Activated CD4-positive, alpha-beta memory T cell treated with anti-CD3 and anti-CD28 coated beads, Interleukin-2, amount 10 ng/mL, durations not matched to agents 7 days and 5 days (primary cell): Measurements from ENCODE around the gene MAPK6. TPM values are rescaled to one million over a fixed set of nuclear protein-coding genes. Genes with fewer than 3 reads are reported as not detected.
"Not testable (repeated sequence)": the region's sequence is repeated elsewhere in the genome, so short reads cannot be mapped to it uniquely, and the experiment has no call there.

Experiments used
- CTCF ChIA-PET: fragments of 350-600 bp; sonication (Branson Sonifier 250); formaldehyde crosslinking; loops from one replicate; lab custom pipeline; 2021; ENCODE audit warnings: antibody characterized with exemption, inconsistent platforms; lab: Charles Lee
- POLR2A ChIA-PET: fragments of 350-600 bp; sonication (Branson Sonifier 250); formaldehyde crosslinking; loops from one replicate; lab custom pipeline; 2021; ENCODE audit warnings: antibody characterized with exemption; lab: Charles Lee
- DNase-seq: peaks from one replicate; pipeline ENCODE4 v3.0.0-alpha.2; 2020
- H3K27ac Mint-ChIP-seq: one replicate; pipeline ENCODE4 v1.8.0; 2021; ENCODE audit warnings: mild to moderate bottlenecking, mixed read lengths
- H3K27me3 Mint-ChIP-seq: one replicate; pipeline ENCODE4 v1.8.0; 2021; ENCODE audit warnings: mixed read lengths
- H3K36me3 Mint-ChIP-seq: one replicate; pipeline ENCODE4 v1.8.0; 2021; ENCODE audit warnings: low read depth, mixed read lengths
- H3K4me1 Mint-ChIP-seq: one replicate; pipeline ENCODE4 v1.8.0; 2021; ENCODE audit warnings: mixed read lengths
- H3K4me3 Mint-ChIP-seq: one replicate; pipeline ENCODE4 v1.8.0; 2021; ENCODE audit warnings: mild to moderate bottlenecking, mixed read lengths
- H3K9me3 Mint-ChIP-seq: one replicate; pipeline ENCODE4 v1.8.0; 2021; ENCODE audit warnings: mixed read lengths
- total RNA-seq, 2 experiments: library from RNA; stranded (reverse); gene quantifications; one replicate each; pipeline ENCODE4 v1.2.3, GENCODE V29; 2021

The MAPK6 gene
- total RNA-seq, 2 experiments from 2014 or later: 44.9 to 47.9 TPM

DNA sequence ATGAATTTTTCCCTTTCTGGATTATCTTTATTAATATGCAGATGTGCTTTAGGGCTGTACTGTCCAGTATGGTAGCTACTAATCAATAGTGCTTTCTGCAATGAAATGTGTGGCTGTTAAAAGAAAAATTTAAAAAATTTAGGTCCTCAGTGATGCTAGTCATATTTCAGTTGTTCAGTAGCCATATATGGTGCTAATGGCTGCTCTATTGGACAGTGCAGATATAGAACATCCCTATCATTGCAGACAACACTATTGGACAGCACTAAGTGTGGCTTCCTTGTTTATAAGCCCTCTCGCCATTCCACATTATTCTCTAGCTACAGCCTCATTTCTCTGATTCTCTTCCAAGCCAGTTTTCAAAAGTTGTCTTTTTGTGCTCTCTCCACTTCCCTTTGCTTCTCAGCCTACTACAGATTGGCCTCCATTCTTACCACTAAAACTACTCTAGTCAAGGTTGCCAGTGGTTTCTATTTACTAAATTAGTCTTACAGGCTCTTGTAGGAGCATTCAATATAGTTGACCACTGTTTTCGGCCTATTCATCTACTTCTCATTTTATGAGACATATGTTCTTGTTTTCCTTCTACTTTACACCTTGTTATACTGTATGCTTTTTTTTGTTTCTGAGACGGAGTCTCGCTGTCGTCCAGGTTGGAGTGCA is 9.5 kb downstream of the MAPK6 start:
- Mint-ChIP-seq H3K4me1 (peaks cover 30% of the 10 kb centered on the region), H3K36me3 (peaks cover 39% of the 10 kb centered on the region), H3K4me3 (no peak overlapping the region), H3K9me3 (peaks cover 7% of the 10 kb centered on the region), H3K27me3 (no peaks in the 10 kb centered on the region), H3K27ac (no peak overlapping the region)
- POLR2A ChIA-PET: interaction anchor here (0.9 kb wide), 1 partner anchor 26 kb away, joined by 3 read pairs; no protein-coding TSS in a partner anchor
- DNase-seq: no peak
- CTCF ChIA-PET: interaction anchor here (1.4 to 2.4 kb wide), 3 partner anchors 9 to 49 kb away, joined by 5 to 9 read pairs (median 5); no protein-coding TSS in a partner anchor

DNA sequence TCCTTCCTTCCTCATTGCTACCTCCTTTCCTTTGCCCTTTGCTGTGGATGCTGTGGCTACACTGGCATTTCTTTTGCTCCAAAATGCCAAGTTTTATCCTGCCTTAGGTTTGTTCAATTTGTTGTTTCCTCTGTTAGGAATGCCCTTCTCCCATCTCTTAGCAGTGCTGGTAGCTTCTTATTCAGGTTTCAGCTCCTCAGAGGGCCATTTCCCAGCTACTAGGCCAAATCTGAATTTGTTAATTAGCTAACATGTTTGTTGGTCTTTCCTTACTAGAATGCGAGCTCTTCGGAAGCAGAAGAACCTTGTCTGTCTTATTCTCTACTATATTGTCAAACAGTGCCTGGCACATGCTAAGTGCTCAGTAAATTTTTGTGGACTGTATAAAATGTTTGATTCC is 11.0 kb downstream of the MAPK6 start:
- Mint-ChIP-seq H3K36me3 (peaks cover 53% of the 10 kb centered on the region), H3K27me3 (no peaks in the 10 kb centered on the region), H3K27ac (no peak overlapping the region), H3K4me1 (peaks cover 32% of the 10 kb centered on the region), H3K9me3 (peaks cover 14% of the 10 kb centered on the region), H3K4me3 (no peak overlapping the region)
- no peak for DNase-seq
- ChIA-PET POLR2A (interaction anchor here (0.9 kb wide), 1 partner anchor 10 kb away, joined by 5 read pairs; no protein-coding TSS in a partner anchor), CTCF (interaction anchor here (1.4 to 2.4 kb wide), 3 partner anchors 10 to 48 kb away, joined by 5 to 9 read pairs (median 5); no protein-coding TSS in a partner anchor)

DNA sequence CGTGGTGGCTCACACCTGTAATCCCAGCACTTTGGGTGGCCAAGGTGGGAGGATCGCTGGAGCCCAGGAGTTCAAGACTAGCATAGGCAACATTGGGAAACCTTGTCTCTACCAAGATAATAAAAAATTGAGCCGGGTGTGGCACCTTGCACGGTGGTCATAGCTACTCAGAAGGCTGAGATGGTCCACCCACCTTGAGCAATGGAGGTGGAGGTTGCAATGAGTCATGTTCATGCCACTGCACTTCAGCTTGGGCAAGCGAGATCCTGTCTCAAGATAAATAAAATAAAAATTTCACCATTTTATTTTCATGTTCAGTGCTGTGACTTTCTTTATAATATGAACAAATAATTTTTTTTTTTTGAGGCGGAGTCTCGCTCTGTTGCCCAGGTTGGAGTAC is 12.5 kb downstream of the MAPK6 start:
- DNase-seq: no peak
- CTCF ChIA-PET: no interaction called here
- H3K36me3 Mint-ChIP-seq: peaks cover 52% of the 10 kb centered on the region
- no peak overlapping the region for H3K27ac Mint-ChIP-seq
- peaks cover 14% of the 10 kb centered on the region for H3K9me3 Mint-ChIP-seq
- H3K27me3 Mint-ChIP-seq: no peaks in the 10 kb centered on the region
- POLR2A ChIA-PET: no interaction called here
- no peak overlapping the region for H3K4me3 Mint-ChIP-seq
- H3K4me1 Mint-ChIP-seq: peaks cover 30% of the 10 kb centered on the region

DNA sequence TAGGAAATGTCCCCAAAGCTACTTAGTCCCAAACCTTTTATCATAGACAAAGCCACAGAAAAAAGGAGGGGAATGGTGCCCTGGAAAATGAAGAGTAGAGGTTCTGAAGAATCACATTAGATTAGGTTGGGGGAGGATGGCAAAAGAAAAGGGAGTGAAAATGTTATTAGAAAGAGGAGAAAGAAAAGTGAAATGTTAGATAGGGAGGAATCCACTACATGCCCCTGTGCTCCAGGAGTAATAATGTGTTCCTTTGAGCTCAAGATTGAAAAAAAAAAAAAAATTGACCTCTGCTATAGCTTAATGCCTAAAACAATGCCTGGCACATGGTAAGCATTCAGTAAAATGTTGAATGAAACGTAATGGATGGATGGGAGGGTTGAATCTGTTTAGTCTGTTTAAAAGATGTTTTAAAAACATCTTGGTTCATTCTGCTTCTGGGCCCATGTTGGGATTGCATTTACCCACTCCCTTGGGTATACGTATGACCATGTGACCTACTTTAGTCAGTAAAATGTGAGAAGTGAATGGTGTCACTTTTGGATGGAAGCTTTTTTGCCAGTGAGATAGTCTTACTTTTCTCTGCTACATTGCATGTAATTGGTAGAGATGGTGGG is 19.0 kb downstream of the MAPK6 start:
- Mint-ChIP-seq H3K27me3 (no peaks in the 10 kb centered on the region), H3K27ac (no peak overlapping the region), H3K4me3 (no peak overlapping the region), H3K4me1 (peaks cover 40% of the 10 kb centered on the region), H3K36me3 (peaks cover 31% of the 10 kb centered on the region), H3K9me3 (peaks cover 11% of the 10 kb centered on the region)
- CTCF ChIA-PET: interaction anchor here (1.2 to 1.3 kb wide), 2 partner anchors 8 to 41 kb away, joined by 5 to 8 read pairs; no protein-coding TSS in a partner anchor
- POLR2A ChIA-PET: interaction anchor here (0.8 to 5.8 kb wide), 2 partner anchors 8 to 17 kb away, joined by 5 to 36 read pairs; no protein-coding TSS in a partner anchor
- DNase-seq: no peak

DNA sequence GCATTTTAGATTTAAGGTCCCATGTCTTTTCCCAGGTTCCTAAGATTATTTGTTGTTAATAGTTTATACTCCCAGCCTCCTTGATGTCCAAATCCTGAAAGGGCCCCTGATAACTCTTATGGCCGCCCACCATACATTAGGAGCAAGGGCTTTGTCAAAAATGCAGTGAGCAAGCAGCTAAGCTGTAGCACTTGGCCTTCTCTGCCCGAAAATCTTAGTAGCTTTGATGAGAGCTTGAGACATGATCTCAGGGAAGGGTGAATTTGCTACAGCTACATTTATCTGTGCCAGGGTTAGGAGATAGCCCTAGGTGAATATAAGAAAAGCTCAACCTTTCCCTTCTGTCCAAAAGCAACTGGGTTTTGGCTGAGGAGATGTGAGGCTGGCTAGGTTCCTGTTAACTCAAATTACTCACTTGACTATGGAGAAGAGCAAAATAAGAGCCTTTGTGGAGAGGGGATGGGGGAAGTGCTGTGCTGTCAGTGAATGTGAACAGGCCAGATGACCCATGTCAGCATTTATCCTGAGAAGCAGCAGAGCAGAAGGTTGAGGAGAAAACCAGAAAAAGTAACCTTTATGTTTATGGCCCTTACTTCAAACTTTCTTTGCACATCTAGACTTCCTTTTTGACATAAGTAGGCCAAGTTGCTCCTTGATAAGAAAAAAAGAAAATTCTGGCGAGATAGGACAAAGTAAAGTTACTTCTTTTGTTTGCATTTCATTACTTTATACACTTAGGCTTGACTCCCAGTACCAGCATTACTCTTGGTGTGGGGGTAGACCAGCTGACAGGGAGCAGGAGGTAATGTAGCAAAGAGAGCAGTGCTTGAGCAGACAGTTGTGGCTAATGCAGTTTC is 21.1 kb downstream of the MAPK6 start:
- H3K36me3 Mint-ChIP-seq: peaks cover 10% of the 10 kb centered on the region
- ChIA-PET CTCF (interaction anchor here (1.3 kb wide), 1 partner anchor 39 kb away, joined by 6 read pairs; no protein-coding TSS in a partner anchor), POLR2A (interaction anchor here (1.0 to 5.8 kb wide), 4 partner anchors 18 to 33 kb away, joined by 3 to 36 read pairs (median 3); no protein-coding TSS in a partner anchor)
- H3K27ac Mint-ChIP-seq: peak overlapping the region; percentile 16
- H3K9me3 Mint-ChIP-seq: no peaks in the 10 kb centered on the region
- no peak for DNase-seq
- no peaks in the 10 kb centered on the region for H3K27me3 Mint-ChIP-seq
- peaks cover 40% of the 10 kb centered on the region for H3K4me1 Mint-ChIP-seq
- H3K4me3 Mint-ChIP-seq: no peak overlapping the region

DNA sequence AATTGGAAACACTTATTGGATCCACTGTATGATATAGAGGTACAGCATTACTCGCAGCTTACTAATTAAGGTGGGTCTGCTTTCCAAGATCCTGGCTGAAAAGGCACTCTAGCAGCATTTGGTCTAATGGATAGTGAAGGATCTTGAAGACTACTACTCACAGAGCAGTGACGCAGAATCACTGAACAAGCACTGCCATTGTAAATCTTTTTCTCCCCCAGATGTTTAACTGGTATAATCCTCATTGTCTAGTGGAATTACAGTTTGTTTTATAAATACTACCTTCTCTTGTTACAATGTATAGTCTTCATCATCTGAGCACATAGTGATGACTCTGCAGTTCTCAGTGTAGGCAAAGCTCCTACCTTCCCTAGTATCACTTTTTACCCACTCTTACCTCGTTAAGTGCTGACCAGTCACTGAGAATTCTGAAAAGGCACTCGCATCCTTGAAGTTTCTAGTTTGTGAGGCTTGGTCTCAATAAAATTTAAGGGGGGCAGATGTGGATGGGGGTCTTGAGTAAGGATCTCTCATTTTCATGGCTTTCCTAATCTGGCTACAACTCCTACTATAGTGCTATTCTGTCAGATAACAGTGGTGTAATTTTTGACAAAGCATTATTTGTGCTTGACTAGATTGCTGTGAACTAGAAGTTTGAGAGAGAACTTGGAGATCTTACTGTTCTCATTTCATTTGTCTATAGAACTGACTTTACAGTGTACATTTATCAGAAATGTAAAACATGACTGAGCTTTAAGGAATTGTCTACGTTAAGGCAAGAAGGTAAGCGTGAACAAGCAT is 23.2 kb downstream of the MAPK6 start:
- H3K27ac Mint-ChIP-seq: no peak overlapping the region
- no peak overlapping the region for H3K4me3 Mint-ChIP-seq
- H3K9me3 Mint-ChIP-seq: no peaks in the 10 kb centered on the region
- no peak for DNase-seq
- peaks cover 21% of the 10 kb centered on the region for H3K36me3 Mint-ChIP-seq
- POLR2A ChIA-PET: interaction anchor here (0.6 to 0.9 kb wide), 2 partner anchors 22 to 60 kb away, joined by 3 read pairs; no protein-coding TSS in a partner anchor
- H3K4me1 Mint-ChIP-seq: peaks cover 60% of the 10 kb centered on the region
- CTCF ChIA-PET: interaction anchor here (0.6 kb wide), 1 partner anchor 184 kb away, joined by 4 read pairs; no protein-coding TSS in a partner anchor
- no peaks in the 10 kb centered on the region for H3K27me3 Mint-ChIP-seq

DNA sequence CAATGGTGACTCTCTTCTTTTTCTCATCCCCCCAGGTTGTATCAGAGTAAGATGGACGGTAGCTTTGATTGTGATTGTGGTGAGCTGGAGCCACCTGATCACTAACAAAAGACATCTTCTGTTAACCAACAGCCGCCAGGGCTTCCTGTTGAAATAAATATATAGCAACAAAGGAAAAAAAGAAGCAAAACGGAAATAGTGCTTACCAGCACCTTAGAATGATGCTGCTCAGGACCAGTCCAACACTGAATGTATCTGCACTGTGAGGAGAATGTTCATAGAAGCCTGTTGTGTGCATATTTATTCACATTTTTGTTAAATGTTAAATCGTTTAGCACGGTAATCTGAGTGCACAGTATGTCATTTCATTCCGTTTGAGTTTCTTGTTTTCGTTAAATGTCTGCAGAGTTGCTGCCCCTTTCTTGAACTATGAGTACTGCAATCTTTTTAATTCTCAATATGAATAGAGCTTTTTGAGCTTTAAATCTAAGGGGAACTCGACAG is 26.8 kb downstream of the MAPK6 start:
- CTCF ChIA-PET: interaction anchor here (0.9 to 2.0 kb wide), 16 partner anchors 8 to 133 kb away, joined by 3 to 10 read pairs (median 6); partner anchors contain the start of gene LEO1
- not testable (repeated sequence) for H3K9me3 Mint-ChIP-seq, H3K27me3 Mint-ChIP-seq
- POLR2A ChIA-PET: interaction anchor here (1.0 to 4.4 kb wide), 8 partner anchors 8 to 133 kb away, joined by 3 to 38 read pairs (median 4); partner anchors contain the start of gene LEO1
- DNase-seq: peak; percentile 58
- peaks cover 42% of the 10 kb centered on the region for H3K36me3 Mint-ChIP-seq
- H3K4me3 Mint-ChIP-seq: peak overlapping the region; percentile 69
- H3K4me1 Mint-ChIP-seq: peaks cover 39% of the 10 kb centered on the region
- peak overlapping the region; percentile 92 for H3K27ac Mint-ChIP-seq

DNA sequence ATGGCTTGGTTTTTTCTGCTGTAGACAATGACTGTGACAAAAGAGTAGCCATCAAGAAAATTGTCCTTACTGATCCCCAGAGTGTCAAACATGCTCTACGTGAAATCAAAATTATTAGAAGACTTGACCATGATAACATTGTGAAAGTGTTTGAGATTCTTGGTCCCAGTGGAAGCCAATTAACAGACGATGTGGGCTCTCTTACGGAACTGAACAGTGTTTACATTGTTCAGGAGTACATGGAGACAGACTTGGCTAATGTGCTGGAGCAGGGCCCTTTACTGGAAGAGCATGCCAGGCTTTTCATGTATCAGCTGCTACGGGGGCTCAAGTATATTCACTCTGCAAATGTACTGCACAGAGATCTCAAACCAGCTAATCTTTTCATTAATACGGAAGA is 27.5 kb downstream of the MAPK6 start:
- Mint-ChIP-seq H3K36me3 (peaks cover 42% of the 10 kb centered on the region), H3K27ac (peak overlapping the region; percentile 92), H3K4me1 (peaks cover 38% of the 10 kb centered on the region)
- ChIA-PET POLR2A (interaction anchor here (1.0 to 4.4 kb wide), 8 partner anchors 9 to 132 kb away, joined by 3 to 38 read pairs (median 4); partner anchors contain the start of gene LEO1), CTCF (interaction anchor here (1.0 to 2.0 kb wide), 12 partner anchors 9 to 133 kb away, joined by 3 to 10 read pairs (median 6); partner anchors contain the start of gene LEO1)
- not testable (repeated sequence) for H3K4me3 Mint-ChIP-seq, H3K27me3 Mint-ChIP-seq, DNase-seq, H3K9me3 Mint-ChIP-seq

DNA sequence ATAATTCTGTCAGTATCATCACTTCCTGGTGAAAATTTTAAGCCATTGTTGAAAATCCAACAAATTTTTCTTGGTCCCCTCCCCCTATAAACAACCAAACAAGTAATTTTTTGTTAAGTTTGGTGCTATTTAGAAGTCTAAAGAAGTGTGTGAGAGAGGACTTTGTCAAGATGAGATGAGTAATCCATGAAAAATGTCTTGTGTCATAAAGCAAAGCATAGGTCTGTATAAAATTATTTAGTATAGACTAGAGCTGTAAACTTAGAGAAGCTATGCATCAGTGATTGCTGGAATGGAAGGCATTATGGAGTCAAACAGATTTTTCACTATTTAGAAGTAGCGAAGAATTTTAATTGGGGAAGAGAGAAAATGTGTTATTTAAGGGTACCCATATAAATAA is 31.4 kb downstream of the MAPK6 start:
- no peaks in the 10 kb centered on the region for H3K27me3 Mint-ChIP-seq
- H3K4me1 Mint-ChIP-seq: peaks cover 19% of the 10 kb centered on the region
- peaks cover 49% of the 10 kb centered on the region for H3K36me3 Mint-ChIP-seq
- H3K9me3 Mint-ChIP-seq: no peaks in the 10 kb centered on the region
- ChIA-PET POLR2A (no interaction called here), CTCF (no interaction called here)
- no peak overlapping the region for H3K27ac Mint-ChIP-seq
- no peak for DNase-seq
- no peak overlapping the region for H3K4me3 Mint-ChIP-seq

DNA sequence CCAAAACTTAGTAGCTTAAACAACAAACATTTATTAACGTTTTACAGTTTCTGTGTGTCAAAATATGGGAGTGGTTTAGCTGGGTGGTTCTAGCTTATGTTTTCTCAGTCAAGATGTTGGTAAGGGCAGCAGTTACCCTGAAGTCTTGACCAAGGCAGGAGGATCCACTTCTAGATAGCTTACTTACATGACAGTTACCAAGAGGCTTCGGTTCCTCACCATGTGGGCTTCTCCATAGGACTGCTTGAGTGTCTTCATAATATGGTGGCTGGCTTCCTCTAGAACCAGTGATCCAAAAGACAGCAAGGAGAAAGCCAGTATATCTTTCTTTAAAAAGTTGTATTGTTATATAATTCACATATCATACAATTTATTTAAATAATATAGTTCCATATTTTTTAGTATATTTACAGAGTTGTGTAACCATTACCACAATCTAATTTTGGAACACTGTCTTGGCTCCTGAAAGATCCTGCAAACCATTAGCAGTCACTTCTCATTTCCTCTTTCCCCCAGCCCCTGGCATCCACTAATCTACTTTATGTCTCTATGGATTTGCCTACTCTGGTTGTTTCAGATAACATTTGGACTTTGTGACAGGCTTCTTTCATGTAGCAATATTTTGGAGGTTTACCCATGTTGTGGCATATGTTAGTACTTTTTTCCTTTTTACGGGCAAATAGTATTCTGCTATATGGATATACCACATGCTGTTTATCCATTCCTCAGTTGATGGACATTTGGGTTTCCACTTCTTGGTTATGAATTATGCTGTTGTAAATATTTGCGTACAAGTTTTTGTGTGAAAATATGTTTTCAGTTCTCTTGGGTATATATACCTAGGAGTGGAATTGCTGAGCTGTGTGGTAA is 33.3 kb downstream of the MAPK6 start:
- H3K4me3 Mint-ChIP-seq: no peak overlapping the region
- peaks cover 38% of the 10 kb centered on the region for H3K36me3 Mint-ChIP-seq
- ChIA-PET CTCF (interaction anchor here (0.7 to 1.5 kb wide), 4 partner anchors 26 to 71 kb away, joined by 3 to 5 read pairs (median 3); no protein-coding TSS in a partner anchor), POLR2A (interaction anchor here (0.8 to 1.0 kb wide), 2 partner anchors 17 to 82 kb away, joined by 3 to 4 read pairs; no protein-coding TSS in a partner anchor)
- H3K9me3 Mint-ChIP-seq: no peaks in the 10 kb centered on the region
- DNase-seq: no peak
- no peaks in the 10 kb centered on the region for H3K27me3 Mint-ChIP-seq
- no peak overlapping the region for H3K27ac Mint-ChIP-seq
- H3K4me1 Mint-ChIP-seq: peaks cover 2% of the 10 kb centered on the region
